Measurements from ENCODE around the gene ZGRF1. TPM values are rescaled to one million over a fixed set of nuclear protein-coding genes. Genes with fewer than 3 reads are reported as not detected.

Gene ZGRF1
- total and polyA plus RNA-seq, 10 of the 15 experiments (the other 5 are each of a cell fraction or from before 2014, with no cell fraction given) = 8.5 to 32.1 (median 20.1) TPM

DNA sequence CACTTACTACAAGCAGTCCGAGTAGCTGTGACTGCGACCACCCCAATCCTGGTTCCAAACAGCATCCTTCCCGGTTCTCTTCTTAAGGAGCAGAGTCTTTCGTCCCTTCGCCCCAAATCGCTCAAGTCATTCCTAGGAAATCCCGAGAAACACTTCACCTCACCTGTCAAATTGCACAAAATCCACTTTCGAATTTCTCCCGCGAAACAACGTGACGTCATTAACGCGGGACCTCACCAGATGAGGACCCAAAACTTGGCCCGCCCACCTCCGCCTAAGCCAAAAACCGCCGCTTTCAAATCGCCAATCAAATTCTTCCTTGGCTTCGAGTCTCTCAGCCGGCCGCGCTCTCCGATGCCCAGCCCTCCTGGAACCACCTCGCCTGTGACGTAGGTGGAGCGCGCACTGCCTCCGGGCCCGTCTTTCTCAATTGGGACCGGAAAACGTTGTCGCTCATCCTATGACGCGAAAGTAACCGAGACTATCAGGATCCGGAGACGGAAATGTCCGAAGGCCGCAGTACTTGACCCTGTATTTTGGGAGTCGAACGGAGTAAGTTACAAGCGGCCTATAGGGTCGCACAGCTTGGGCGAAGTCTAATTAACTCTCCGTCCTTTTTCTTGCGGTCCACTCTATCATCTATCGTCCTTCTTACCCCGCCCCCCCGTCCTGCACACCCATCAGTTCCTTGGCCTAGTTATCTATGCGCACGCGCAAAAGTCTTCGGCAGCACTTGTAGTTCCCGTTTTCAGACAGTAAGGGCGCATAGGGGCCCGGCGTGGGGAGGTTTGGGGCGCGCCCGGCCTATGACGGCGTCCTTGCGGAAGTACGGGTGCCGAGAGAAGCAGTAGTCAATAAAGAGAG lies at the start of gene ZGRF1, which contains the start of gene LARP7 (continued):
- TF ChIP-seq, protein P1, sequence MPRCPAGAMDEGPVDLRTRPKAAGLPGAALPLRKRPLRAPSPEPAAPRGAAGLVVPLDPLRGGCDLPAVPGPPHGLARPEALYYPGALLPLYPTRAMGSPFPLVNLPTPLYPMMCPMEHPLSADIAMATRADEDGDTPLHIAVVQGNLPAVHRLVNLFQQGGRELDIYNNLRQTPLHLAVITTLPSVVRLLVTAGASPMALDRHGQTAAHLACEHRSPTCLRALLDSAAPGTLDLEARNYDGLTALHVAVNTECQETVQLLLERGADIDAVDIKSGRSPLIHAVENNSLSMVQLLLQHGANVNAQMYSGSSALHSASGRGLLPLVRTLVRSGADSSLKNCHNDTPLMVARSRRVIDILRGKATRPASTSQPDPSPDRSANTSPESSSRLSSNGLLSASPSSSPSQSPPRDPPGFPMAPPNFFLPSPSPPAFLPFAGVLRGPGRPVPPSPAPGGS (IDR thresholded peaks at IDR 0.05; ENCODE audit: borderline replicate concordance, insufficient read depth, low read depth, low read length, poor library complexity, severe bottlenecking) = peak; percentile 12
- TF ChIP-seq PML (IDR thresholded peaks at IDR 0.05; ENCODE audit: low read length) = peak; percentile 96
- TF ChIP-seq TCF3 (IDR thresholded peaks at IDR 0.05; ENCODE audit: borderline replicate concordance, insufficient read depth, low read depth, low read length) = no peak
- TF ChIP-seq HDAC6 (IDR thresholded peaks at IDR 0.05; ENCODE audit: unreplicated experiment) = no peak
- TF ChIP-seq, protein P2, sequence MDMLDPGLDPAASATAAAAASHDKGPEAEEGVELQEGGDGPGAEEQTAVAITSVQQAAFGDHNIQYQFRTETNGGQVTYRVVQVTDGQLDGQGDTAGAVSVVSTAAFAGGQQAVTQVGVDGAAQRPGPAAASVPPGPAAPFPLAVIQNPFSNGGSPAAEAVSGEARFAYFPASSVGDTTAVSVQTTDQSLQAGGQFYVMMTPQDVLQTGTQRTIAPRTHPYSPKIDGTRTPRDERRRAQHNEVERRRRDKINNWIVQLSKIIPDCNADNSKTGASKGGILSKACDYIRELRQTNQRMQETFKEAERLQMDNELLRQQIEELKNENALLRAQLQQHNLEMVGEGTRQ (IDR thresholded peaks at IDR 0.05; ENCODE audit: borderline replicate concordance, low read depth, low read length) = no peak
- no peak for TF ChIP-seq CBX3 (IDR thresholded peaks at IDR 0.05; ENCODE audit: borderline replicate concordance, low read depth)
- TF ChIP-seq, protein P3, sequence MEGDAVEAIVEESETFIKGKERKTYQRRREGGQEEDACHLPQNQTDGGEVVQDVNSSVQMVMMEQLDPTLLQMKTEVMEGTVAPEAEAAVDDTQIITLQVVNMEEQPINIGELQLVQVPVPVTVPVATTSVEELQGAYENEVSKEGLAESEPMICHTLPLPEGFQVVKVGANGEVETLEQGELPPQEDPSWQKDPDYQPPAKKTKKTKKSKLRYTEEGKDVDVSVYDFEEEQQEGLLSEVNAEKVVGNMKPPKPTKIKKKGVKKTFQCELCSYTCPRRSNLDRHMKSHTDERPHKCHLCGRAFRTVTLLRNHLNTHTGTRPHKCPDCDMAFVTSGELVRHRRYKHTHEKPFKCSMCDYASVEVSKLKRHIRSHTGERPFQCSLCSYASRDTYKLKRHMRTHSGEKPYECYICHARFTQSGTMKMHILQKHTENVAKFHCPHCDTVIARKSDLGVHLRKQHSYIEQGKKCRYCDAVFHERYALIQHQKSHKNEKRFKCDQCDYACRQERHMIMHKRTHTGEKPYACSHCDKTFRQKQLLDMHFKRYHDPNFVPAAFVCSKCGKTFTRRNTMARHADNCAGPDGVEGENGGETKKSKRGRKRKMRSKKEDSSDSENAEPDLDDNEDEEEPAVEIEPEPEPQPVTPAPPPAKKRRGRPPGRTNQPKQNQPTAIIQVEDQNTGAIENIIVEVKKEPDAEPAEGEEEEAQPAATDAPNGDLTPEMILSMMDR (IDR thresholded peaks at IDR 0.05 in 2 of 3, conservative IDR thresholded peaks at IDR 0.05 in 1 of 3; ENCODE audit: control insufficient read depth in 2 of 3, extremely low read depth in 1 of 3, insufficient read depth in 1 of 3, low read depth in 3 of 3, low read length in 3 of 3) = peak; percentile 86 to 96 (median 95)
- TF ChIP-seq, protein P4, sequence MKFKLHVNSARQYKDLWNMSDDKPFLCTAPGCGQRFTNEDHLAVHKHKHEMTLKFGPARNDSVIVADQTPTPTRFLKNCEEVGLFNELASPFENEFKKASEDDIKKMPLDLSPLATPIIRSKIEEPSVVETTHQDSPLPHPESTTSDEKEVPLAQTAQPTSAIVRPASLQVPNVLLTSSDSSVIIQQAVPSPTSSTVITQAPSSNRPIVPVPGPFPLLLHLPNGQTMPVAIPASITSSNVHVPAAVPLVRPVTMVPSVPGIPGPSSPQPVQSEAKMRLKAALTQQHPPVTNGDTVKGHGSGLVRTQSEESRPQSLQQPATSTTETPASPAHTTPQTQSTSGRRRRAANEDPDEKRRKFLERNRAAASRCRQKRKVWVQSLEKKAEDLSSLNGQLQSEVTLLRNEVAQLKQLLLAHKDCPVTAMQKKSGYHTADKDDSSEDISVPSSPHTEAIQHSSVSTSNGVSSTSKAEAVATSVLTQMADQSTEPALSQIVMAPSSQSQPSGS (IDR thresholded peaks at IDR 0.05; ENCODE audit: low read length) = peak; percentile 57; the same call in 1 of the 2 replicates
- TF ChIP-seq CREM (IDR thresholded peaks at IDR 0.05; ENCODE audit: low read depth) = peak; percentile 99
- 0 out of 2 replicates have a peak, but pooled peaks have one; percentile 14 for TF ChIP-seq TBL1XR1 (IDR thresholded peaks at IDR 0.05; ENCODE audit: low read depth, low read length)
- TF ChIP-seq, protein P5, sequence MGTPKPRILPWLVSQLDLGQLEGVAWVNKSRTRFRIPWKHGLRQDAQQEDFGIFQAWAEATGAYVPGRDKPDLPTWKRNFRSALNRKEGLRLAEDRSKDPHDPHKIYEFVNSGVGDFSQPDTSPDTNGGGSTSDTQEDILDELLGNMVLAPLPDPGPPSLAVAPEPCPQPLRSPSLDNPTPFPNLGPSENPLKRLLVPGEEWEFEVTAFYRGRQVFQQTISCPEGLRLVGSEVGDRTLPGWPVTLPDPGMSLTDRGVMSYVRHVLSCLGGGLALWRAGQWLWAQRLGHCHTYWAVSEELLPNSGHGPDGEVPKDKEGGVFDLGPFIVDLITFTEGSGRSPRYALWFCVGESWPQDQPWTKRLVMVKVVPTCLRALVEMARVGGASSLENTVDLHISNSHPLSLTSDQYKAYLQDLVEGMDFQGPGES (IDR thresholded peaks at IDR 0.05) = no peak
- peak in 1 of 2 experiments; percentile 12; a peak in 1 of 3 replicates for TF ChIP-seq EGR1 (IDR thresholded peaks at IDR 0.05; ENCODE audit: borderline replicate concordance in 1 of 2, low read depth in 2 of 2, low read length in 2 of 2)
- TF ChIP-seq CBX5 (IDR thresholded peaks at IDR 0.05; ENCODE audit: low read depth) = peak; percentile 56
- TF ChIP-seq HDGF (IDR thresholded peaks at IDR 0.05) = peak; percentile 84; the same call in 1 of the 2 replicates
- TF ChIP-seq, protein P6, sequence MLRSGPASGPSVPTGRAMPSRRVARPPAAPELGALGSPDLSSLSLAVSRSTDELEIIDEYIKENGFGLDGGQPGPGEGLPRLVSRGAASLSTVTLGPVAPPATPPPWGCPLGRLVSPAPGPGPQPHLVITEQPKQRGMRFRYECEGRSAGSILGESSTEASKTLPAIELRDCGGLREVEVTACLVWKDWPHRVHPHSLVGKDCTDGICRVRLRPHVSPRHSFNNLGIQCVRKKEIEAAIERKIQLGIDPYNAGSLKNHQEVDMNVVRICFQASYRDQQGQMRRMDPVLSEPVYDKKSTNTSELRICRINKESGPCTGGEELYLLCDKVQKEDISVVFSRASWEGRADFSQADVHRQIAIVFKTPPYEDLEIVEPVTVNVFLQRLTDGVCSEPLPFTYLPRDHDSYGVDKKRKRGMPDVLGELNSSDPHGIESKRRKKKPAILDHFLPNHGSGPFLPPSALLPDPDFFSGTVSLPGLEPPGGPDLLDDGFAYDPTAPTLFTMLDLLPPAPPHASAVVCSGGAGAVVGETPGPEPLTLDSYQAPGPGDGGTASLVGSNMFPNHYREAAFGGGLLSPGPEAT (IDR thresholded peaks at IDR 0.05; ENCODE audit: low read depth) = peak; percentile 98

Measured in GM12878 (cell line).